LNCAP (cell line): ENCODE measurements around the gene P2RX1.

Experiments
- TF ChIP-seq, protein P1 (sequence below): fragments of 450-650 bp; IDR thresholded peaks from 2 replicates; pipeline ENCODE4 v1.5.1; 2017; ENCODE audit warnings: mild to moderate bottlenecking

Gene P2RX1

GRCh38 chr17:3885970-3886369 lies 30.3 kb downstream of the P2RX1 start:
- TF ChIP-seq, protein P1, sequence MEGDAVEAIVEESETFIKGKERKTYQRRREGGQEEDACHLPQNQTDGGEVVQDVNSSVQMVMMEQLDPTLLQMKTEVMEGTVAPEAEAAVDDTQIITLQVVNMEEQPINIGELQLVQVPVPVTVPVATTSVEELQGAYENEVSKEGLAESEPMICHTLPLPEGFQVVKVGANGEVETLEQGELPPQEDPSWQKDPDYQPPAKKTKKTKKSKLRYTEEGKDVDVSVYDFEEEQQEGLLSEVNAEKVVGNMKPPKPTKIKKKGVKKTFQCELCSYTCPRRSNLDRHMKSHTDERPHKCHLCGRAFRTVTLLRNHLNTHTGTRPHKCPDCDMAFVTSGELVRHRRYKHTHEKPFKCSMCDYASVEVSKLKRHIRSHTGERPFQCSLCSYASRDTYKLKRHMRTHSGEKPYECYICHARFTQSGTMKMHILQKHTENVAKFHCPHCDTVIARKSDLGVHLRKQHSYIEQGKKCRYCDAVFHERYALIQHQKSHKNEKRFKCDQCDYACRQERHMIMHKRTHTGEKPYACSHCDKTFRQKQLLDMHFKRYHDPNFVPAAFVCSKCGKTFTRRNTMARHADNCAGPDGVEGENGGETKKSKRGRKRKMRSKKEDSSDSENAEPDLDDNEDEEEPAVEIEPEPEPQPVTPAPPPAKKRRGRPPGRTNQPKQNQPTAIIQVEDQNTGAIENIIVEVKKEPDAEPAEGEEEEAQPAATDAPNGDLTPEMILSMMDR, result no peak

GRCh38 chr17:3885271-3885670 lies 31.0 kb downstream of the P2RX1 start:
- TF ChIP-seq, protein P1, result no peak

GRCh38 chr17:3884188-3884587 lies 32.1 kb downstream of the P2RX1 start:
- TF ChIP-seq, protein P1, result no peak

DNA sequence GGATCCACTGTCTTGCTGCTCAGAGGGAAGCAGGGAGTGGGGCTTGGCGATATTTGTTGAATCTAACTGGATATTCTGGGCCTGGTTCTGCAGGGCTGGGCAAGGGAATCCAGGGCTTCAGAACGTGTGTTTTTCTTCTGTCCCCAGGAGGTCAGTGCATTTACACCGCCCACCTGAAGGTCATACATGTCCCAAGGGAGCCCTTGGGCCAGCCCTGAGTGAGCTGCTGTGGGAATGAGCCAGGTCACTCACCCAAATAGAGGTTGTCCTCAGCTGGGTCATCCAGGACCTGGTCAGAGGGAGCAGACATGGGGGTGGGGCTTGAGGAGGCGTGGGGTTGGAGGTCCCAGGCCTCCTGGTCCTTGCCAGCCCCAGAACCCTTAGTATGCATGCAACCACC lies 34.0 kb downstream of the P2RX1 start:
- TF ChIP-seq, protein P1, result no peak

GRCh38 chr17:3880983-3881382 lies 35.3 kb downstream of the P2RX1 start:
- TF ChIP-seq, protein P1, result no peak

- TF ChIP-seq, protein P1, result no peak
These were observed 36.5 kb downstream of the P2RX1 start for GRCh38 chr17:3879591-3880417.

DNA sequence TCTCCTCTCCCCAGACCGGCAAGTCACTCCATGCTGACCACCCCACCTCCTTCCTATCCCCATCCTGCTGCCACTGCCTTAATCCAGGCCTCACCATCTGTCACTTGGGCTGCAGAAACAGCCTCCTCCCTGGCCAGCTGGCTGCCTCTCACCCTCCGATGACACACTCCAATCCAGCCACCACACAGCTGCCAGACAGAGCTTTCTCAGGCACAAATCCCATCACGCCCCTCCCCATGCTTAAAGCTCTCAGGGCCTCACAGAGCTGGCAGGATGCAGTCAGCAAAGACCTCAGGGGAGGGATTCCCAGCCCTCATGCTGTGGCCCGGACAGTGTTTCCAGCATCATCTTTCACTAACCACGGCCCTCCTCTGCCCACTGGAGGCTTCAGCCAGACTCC lies 37.1 kb downstream of the P2RX1 start:
- TF ChIP-seq, protein P1, result no peak
